Stimulated activated CD8-positive, alpha-beta memory T cell treated with anti-CD3 and anti-CD28 coated beads, Interleukin-15, amount 100 ng/mL, for 24 hours (primary cell): ENCODE results near the gene FABP7.
"Not testable (repeated sequence)": the region's sequence is repeated elsewhere in the genome, so short reads cannot be mapped to it uniquely, and the experiment has no call there.

Source experiments
- DNase-seq: peaks from one replicate; pipeline ENCODE4 v3.0.0-alpha.2; 2020; ENCODE audit warnings: low read depth

The FABP7 gene

DNA sequence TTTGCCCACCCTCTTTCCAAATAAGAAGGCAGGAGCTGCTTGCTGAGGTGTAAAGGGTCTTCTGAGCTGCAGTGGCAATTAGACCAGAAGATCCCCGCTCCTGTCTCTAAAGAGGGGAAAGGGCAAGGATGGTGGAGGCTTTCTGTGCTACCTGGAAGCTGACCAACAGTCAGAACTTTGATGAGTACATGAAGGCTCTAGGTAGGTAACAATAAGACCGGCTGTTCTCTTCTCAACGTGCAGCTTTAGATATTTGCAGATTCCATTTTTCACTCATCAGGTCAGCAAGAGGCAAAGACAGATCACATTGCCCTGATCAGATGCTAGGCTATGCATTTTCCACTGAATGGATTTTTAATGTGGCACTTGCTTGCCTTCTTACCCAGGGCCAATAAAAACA, at the start of gene FABP7:
Gene FABP7 (plus strand): TSS at position 50 of the 400 bp plus-strand sequence. CDS start 79 bp downstream, at position 129.
- DNase-seq: no peak

DNA sequence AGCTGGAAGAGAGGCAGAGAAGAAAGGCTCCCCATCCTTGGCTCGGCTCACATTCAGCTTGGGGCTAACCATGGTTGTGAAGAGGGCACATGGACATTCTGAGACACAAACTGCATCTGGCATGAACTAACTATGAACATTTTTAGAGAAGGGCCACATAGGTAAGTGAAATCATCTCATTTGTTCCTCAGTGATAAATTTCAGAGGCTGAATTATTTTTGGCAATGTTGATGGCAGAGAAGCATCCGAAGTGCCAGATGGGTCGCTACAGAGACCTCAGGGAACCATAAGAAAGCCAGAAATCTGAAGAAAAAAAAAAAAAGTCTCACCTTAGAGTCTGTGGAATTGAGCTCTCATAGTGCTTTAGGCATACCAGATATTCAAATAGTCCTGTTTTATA, 49.2 kb upstream of the FABP7 start:
- no peak for DNase-seq

DNA sequence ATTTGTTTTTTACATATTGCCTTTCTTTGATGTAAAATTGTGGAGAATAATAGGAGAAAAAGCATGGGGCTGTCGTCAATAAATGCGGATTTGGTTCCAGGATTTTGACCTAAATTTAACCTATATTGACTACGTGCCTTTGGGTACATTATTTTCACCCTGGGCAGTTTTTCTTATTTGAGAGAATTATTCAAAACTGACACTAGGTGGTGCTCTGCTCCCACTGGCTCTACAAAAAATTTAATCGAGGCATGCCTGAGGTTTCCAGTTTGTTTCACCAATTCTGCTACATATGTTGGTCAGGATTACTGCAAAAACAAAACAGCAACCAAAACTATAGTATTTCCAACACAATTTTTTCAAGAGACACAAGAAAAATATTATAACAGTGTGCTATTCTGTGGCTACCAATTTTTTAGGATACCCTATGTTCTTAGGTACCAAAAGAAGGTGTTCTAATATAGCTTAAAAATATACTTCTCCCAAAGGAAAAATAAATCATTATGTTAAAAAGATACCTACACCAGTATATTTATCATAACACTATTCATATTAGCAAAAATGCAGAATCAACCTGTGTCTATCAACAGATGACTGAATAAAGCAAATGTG, 48.6 kb upstream of the FABP7 start:
- no peak for DNase-seq

DNA sequence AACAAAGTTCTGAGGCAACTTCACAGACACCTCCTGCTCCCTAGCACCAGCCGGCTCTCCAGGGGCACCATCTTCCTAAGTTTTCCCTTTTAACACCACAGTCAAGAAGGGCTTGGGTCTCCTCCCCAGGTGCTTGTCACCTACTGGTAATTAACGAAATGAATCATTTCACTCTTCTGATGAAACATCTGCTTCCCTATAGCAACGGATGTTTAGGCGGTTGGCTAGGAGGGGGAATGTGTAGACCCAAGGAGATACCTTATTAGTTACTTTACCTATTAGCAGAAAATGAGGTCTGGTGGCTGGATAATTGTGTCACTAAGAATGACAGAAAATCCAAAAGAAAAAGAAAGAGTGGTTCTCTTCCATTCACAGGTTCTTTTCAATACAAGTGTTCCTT, 46.3 kb upstream of the FABP7 start:
- DNase-seq: no peak

DNA sequence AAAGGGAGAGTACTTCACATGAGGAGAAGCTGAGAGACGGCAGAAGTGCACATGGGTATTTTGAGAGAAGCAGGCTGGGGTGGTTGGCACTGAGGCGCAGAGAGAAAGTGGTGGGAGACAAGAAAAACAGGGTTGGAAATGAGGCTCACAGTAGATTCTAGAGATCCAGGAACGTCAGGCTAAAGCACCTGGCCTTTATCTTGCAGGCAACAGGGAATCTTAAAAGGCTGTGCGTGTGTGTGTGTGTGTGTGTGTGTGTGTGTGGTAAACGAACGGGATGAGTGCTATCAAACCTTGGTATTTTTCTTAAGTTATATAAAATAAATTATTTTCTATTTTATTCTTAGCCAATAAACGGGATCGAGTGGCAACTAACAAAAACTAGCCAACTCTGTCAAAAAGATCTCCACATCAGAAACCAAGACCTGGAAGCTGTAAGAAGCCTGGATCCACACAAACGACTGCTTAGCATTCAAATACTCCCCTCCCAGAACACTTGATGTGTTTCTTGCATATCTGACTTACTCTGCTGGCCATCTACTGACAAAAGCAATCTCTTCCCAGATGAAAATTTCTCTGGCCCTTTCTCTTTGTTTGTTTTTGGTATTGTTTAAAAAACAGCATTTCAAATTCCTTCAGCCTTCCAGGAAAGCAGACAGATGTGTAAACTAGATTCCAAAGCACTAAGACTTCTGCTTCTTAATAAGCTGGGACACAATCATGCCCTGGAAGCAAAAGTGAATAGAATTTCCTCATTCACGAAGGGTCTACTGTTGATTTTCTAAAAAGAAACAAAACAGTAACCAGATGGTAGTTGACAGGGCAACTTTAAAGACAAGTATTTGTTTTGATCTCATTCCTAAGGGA, 44.8 kb upstream of the FABP7 start:
- no peak for DNase-seq

DNA sequence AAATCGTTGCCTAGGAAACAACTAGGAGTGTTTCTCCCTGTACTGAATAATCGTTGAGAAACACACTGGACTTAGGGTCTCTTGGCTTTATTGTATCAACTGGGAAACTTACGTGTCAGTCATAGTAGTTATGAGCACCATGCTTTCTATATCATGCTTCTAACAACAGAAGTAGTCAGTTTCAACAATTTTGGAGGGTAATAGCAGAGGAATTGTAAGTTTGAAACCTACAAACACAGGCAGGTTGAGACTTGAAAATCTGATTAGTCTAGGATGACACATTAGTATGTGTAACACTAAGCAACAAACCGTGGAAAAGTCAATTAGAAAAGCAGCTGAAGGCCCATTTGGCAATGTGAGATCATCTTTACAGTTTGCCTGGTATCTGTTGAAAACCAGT, 43.9 kb upstream of the FABP7 start:
- no peak for DNase-seq

DNA sequence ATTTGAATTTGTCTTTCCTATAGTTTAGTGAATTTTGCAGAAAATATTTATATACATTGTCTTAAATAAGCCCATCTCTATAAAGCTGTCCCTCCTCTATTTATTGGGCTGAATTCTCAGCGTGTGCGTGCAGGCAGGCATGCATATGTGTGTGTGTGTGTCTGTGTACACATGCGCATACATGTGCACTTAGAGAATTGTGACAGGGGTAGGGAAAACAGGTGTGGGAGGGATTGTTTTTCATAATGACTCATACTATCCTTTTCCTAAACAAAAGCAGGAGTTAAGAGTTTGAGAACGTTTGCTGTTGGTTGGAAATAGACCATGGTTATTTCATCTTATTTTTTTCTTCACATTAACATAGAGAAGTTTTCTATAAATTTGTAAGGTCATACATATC, 43.4 kb upstream of the FABP7 start:
- DNase-seq: no peak

DNA sequence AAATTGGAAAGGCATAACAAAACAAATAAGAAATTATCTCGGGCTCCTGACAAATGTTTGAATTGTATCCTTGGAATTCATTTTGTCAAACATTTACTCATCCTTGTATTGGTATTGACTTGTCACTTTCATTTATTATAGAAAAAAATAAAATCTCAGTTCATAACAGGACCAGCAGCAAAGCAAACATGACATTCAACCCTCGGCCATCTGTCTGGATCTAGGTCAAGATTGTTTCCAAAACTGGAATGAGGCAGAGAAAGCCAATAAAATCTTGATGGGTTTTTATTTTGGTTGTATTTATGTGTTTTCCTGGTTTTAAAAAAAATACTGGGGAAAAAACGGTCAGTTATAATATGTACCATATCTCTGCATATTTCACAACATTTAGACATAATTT, 42.9 kb upstream of the FABP7 start:
- DNase-seq: no peak

DNA sequence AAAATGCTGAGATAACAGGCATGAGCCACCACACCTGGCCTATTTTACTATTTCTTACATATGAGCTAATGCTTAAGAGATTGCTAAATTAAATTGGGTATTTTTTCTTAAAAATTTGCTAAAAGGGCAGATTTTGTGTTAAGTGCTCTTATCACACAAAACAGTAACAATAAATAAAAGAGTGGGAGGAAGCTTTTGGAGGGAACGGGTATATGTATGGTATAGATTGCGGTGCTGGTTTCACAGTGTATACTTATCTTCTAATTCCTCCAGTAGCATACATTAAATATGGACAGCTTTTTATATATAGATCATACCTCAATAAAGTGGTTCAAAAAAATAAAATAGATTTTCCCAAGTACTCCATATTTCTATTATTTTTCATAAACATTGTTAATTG, 39.4 kb upstream of the FABP7 start:
- no peak for DNase-seq

DNA sequence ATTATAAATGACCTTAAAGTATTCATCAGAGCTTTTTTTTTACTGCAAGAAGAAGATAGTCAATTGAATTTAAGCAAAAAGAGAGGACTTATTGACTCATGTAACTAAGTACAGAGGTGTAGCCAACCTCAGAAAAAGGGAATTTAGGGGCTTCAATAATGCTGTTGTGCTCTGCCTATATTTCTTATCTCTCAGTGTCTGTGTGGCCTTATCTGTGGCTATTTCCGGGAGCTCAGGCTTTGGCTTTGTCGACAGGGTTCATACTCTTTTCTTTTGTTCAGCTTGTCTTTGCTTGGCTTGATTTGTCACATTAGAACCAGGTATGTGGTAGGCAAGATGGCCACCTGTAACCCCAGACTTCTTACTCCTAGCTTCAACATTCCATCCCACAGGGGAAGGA, 38.6 kb upstream of the FABP7 start:
- no peak for DNase-seq

DNA sequence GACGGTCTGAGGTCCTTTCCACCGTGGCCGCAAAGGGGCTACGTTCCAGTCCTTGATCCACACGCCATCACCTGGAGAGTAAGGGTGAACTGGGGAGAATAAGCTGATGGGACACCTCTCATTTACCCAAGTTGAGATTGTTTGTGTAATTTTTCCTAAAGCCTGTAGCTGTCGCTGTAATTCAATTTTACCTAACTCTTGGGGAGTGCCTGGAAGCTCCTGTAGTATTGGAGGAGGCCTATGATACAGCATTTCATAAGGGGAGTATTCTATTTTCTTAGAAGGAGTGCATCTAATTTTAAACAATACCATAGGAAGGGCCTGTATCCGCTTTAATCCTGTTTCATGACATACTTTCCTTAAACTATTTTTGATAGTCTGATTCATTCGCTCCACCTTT, 35.3 kb upstream of the FABP7 start:
- DNase-seq: not testable (repeated sequence)

DNA sequence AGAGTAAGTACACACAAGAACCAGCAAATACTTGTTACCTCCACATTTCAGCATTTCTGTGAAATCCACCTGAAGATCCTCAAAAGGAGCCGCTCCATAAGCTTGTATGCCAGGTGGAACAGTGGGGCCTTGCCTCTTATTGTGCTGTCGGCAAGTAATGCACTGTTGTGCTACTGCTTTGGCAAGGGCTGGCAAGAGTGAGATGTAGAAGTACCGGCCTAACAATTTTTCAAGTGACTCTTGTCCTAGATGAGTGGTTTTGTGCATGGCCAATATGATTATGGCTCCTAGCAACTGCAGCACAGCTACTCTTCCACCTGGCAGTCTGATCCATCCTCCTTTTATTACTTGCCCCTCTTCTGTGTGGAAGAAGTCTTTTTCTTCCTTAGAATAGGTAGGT, 34.7 kb upstream of the FABP7 start:
- not testable (repeated sequence) for DNase-seq

DNA sequence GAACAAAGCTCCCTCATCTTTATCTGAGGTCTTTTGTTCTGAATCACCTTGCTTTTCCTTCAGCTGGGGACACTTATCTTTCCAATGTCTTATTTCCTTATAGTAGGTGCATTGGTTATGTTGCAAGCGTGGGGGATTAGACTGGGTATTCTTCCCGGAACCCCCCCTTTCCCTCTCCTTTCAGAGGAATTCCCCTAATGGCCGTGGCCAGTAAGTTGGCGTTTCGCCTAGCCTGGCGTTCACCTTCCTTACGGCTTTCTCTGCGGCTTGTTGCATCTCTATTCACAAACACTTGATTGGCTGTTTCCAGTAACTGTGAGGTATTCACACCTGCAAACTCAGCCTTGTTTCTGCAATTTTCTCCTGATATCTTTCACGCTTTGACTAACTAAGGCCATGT, 32.8 kb upstream of the FABP7 start:
- DNase-seq: no peak

DNA sequence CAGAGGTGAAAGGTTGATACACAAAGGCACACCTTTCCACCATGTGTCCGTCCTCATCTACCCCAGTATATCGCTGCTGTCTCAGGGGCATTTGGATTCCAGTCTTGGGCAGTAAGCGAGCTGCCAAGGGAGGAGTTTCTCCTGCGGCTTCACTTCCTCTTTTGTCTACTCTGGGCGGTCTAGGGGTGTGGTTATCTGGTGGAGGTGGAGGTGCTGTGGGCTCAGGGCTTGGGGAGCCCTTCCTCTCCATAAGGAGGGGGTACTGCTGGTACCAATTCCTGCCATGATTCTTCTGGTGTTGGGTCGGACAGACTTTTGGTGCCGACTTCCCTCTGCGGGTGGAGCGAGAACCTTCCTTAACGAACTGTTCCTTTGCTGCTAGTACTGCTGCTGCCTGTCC, 31.9 kb upstream of the FABP7 start:
- DNase-seq: no peak

DNA sequence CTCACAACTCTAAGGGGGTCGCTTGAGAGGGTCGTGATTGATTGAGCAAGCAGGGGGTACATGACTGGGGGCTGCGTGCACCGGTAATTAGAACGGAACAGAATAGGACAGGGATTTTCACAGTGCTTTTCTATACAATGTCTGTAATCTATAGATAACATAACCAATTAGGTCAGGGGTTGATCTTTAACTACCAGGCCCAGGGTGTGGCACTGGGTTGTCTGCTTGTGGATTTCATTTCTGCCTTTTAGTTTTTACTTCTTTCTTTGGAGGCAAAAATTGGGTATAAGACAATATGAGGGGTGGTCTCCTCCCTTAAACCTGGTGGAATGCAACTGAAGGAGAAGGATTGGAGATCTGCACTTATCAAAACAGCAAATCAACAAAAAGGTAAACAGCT, 30.6 kb upstream of the FABP7 start:
- not testable (repeated sequence) for DNase-seq

DNA sequence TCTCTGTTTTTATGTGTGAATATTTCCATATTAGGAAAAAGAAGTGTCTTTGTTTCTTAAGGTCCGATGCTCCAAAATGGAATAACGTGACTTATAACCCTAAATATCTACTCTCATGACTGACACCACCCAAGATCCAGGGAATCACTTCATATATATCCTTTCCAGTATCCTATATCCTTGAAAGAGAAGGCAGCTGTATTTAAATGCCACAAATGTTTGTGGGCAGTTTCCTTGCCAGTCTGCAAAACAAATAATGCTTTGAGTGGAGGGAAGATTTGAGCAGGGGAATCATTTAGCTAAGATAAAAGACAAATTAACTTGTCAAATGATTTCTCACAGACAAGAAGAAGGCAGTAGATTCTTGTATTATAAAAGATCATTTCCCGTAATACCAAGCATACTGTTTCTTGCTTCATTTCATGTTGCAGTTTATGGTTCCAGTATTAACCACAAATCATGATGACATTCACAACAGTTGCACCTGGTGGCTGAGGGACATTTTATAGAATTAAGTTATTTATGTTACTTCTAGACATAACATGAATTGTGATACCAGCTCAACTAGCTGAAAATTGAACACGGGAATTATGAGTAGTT, 30.0 kb upstream of the FABP7 start:
- no peak for DNase-seq

DNA sequence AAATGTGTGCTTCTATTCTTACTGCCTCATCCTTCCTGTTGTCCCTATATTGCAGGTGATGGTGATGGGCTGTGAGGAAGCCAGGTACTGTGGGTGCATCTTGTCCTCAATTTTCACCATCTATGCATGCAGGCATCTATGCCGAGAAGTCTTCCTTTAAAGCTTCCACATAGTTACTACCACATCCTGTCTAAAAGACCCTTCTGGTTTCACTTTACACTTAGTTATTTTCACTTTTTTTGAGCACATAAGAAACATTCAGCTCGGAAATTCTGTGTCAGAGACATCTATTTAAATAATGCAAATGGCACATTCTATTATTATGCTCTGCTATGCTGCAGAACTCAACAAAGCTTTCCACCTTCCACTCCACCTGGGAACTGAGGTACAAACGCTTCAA, 28.2 kb upstream of the FABP7 start:
- DNase-seq: no peak

DNA sequence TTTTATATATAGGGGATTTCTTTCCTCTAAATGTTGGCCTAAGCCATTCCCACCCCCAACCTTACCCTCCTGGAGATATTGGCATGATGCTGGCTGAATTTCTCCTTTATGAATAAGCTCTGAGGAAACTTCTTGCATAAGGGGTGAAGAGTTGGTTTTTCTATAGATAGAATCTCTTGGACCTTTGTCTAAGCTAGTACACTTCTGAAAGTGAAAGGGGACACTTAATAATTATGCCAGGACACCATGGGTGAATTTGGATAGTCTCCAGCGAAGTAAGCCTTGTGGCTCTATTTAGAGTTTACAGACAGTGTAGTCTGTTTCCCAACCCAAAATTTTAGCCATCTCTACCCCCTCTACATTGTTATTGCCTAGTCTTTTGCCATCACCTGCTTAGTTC, 27.1 kb upstream of the FABP7 start:
- DNase-seq: no peak

DNA sequence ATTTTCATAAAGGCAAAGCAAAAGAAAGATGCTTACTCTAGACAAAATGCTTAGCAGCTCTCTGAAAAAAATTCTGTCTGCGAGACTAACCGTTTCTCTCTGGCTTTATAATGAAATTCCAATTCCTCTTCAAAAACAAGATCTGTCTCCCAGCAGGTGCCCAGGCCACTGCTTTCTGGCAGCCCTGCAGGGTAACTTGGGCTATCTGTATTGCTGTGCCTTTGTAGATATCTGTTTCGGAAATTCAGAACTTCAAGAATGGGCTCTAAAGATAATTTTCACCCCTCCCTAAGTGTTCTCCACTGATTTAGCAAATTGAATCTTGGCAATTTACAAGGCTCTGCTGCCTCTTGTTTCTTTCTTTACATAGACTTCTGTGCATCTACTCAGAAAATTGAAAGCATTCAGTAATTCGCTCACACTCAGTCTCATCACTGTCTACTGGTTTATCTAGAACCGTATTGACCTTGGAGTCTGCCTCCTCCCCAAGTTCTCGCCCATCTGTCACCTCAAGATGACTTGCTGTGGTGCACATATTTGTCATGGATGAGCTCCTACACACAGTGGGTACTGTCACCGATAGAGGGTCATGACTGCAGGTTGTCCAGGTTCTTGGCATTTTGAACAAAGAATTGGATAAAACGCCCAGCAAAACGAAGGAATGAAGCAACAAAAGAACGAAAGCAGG, 26.4 kb upstream of the FABP7 start:
- DNase-seq: no peak

DNA sequence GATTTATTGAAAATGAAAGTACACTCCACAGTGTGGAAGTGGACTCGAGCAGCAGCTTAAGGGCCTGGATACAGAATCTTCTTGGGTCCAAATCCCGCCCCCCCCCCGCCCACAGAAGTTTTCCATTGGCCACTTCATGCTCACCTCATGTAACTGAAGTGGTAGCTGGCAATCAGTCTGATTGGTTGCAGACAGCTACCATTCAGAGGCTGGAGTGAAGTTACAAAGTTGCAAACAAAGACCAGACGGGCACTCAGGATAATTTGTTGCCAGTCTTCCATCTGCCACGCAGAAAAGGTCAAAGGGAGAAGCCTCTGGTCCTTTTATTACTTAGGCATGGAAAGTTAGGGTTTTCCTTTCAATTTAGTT, 25.8 kb upstream of the FABP7 start:
- no peak for DNase-seq

DNA sequence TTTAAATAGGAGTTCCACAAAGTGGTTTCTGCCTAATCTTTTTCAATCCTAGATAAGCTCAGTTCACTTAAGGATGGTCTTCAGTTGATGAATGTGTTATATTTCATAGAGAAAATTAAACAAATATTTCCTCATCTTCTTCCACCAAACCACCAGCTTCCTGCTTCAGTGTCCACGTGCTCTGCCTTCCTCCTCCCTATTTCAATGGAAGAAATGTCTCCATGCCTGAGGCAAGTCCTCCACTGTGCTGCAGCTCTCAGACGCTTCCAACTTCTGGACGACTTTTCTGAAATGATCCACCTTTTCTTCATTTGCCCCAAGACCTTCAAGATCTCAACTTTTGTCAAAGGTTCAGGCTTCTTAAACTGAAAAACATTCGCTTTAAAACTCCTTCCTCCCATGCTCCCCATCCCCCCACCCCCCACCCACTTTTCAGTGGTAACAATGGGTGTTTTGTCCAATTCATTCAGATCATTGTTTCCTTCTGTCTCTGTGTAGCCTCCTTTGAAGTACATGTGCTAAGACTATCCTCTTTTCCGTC, 25.3 kb upstream of the FABP7 start:
- DNase-seq: no peak

DNA sequence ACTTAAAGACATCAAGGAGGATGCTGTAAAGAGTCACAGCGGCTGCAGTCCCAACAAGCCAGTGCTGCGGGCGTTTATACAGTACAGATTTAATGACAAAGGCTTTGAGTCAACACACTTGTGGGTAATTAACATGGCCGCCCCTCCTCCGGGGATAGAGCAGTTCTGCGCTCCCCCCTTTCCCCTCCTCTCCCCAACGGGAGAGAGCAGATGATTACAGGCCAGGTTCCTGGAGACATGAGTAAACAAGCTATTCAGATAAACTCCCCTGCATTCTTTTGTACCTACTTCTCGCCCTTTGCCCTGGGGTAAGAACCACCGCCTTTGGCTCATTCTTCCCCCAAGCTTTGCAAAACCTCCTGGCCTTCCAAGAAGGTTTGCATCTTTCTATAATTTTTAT, 23.6 kb upstream of the FABP7 start:
- DNase-seq: no peak

DNA sequence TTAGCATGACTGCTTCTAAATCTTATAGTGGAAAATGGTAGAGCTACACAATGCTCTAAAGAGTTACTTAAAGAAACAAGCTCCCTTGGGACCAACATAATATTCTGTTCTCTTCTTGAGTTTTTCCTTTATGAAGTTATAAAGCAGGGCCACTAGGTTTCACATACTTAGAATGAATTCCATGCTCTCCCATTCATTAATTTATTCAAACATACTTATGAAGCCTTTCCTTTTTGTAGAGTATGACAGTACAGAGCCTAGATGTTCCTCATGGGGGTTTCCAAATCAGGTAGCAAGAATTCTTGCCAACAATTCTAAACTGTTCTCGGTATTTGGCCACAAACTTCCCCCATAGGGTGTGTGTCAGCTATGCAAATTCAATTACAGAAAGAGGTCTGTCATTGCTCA, 20.6 kb upstream of the FABP7 start:
- no peak for DNase-seq
